Measurements from ENCODE around the gene CNOT6L.

Gene CNOT6L

DNA sequence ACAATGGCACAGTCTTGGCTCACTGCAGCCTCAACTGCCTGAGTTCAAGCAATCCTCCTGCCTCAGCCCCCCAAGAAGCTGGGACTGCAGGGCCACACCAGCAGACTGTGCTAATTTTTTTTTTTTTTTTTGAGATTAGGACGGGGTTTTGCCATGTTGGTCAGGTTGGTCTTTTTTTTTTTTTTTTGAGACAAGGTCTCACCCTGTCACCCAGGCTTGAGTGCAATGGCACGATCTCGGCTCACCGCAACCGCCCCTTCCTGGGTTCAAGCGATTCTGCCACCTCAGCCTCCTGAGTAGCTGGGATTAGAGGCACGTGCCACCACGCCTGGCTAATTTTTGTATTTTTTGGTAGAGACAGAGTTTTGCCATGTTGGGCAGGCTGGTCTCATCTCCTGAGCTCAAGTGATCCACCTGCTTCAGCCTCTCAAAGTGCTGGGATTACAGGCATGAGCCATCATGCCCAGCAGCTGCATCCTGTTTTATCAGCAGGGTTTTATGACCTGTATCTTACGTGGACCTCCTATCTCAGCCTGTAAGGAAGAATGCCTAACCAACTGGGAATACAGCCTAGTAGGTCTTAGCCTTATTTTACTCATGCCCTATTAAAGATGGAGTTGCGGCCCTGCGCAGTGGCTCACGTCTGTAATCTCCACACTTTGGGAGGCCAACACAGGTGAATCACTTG is 30.3 kb upstream of the CNOT6L start:
- Histone ChIP-seq H3K27ac (no peak overlapping the region), H3K9me3 (no peaks in the 10 kb centered on the region), H4K20me1 (no peaks in the 10 kb centered on the region), H3K4me1 (peaks cover 23% of the 10 kb centered on the region), H3K4me2 (no peak overlapping the region), H3K4me3 (no peak overlapping the region), H3K36me3 (no peaks in the 10 kb centered on the region), H3K27me3 (no peaks in the 10 kb centered on the region), H3K9ac (no peak overlapping the region)
- no peak for TF ChIP-seq Cebpa-rat (IDR thresholded peaks at IDR 0.05)

DNA sequence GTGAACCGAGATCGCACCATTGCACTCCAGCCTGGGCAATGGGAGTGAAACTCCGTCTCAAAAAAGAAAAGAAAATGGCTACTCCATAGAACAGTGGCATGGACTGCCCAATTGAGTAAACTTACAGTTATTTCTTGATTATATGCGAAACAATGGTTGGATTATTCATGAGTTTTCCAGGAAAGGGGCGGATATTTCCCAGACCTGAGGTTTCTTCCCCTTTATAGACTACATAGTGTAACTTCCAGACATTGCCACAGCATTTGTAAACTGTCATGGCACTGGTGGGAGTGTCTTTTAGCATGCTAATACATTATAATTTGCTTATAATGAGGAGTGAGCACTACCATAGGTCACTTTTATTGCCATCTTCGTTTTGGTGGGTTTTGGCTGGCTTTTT is 29.3 kb upstream of the CNOT6L start:
- Histone ChIP-seq H3K27ac (no peak overlapping the region), H3K36me3 (no peaks in the 10 kb centered on the region), H3K4me1 (peaks cover 14% of the 10 kb centered on the region), H3K9ac (no peak overlapping the region), H3K9me3 (no peaks in the 10 kb centered on the region), H4K20me1 (no peaks in the 10 kb centered on the region), H3K27me3 (no peaks in the 10 kb centered on the region), H3K4me2 (no peak overlapping the region), H3K4me3 (no peak overlapping the region)
- no peak for TF ChIP-seq Cebpa-rat (IDR thresholded peaks at IDR 0.05)

DNA sequence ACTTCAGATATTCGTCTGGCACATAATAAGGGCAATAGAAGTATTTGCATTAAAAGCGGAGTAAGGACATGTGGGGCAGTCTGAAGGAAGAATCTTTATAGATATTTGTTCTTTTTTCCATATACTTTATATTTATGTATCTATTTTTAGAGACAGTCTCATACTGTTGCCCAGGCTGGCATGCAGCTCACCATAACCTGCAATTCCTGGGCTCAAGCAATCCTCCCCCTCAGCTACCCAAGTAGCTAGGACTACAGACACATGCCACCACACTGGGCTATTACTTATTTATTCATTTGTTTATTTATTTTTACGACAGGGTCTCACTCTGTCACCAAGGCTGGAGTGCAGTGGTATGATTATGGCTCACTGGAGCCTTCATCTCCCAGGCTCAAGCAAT is 26.8 kb upstream of the CNOT6L start:
- Histone ChIP-seq H3K9me3 (no peaks in the 10 kb centered on the region), H3K36me3 (no peaks in the 10 kb centered on the region), H3K27me3 (no peaks in the 10 kb centered on the region), H3K27ac (no peak overlapping the region), H3K9ac (no peak overlapping the region), H3K4me3 (no peak overlapping the region), H3K4me1 (no peaks in the 10 kb centered on the region), H3K4me2 (no peak overlapping the region), H4K20me1 (no peaks in the 10 kb centered on the region)
- no peak for TF ChIP-seq Cebpa-rat (IDR thresholded peaks at IDR 0.05)

DNA sequence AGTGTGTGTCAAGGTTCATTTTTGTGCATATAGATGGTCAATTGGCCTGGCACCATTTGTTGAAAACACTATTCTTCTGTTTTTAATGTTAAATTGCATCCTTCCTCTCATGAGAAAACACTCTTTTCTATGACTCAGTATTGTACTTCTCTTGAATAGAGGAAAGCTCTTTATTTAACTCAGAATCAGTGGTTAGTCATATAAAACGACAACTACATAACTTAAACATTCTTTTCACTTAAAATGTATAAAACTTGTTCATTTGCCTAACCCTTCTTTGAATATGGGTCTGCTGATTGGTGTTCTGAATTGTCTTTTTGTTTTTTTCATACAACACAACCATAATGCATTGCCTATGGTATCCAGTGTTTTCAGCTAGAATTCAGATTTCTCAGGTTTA is 26.2 kb upstream of the CNOT6L start:
- H3K27ac ChIP-seq, result no peak overlapping the region
- H3K4me3 ChIP-seq, result no peak overlapping the region
- H3K36me3 ChIP-seq, result no peaks in the 10 kb centered on the region
- TF ChIP-seq Cebpa-rat (IDR thresholded peaks at IDR 0.05), result no peak
- no peaks in the 10 kb centered on the region for H3K9me3 ChIP-seq
- H3K9ac ChIP-seq, result no peak overlapping the region
- H3K4me2 ChIP-seq, result no peak overlapping the region
- H3K27me3 ChIP-seq, result no peaks in the 10 kb centered on the region
- H3K4me1 ChIP-seq, result no peaks in the 10 kb centered on the region
- no peaks in the 10 kb centered on the region for H4K20me1 ChIP-seq

DNA sequence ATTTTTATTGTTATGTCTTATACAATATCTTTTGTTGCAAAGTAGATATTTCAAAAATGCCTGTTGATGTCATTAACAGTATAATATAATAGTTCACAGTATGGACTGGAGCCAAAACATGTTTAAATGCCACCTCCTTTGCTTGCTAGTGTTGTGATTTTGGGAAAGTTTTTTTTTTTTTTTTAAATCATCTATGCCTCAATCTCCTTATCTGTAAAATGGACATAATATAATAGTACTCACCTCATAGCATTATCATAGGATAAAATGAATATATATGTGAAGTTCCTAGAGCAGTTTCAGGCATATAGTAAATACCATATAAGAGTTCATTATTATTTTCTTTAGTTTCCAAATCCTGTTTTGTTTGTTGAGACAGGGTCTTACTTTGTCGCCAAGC is 25.2 kb upstream of the CNOT6L start:
- Histone ChIP-seq H3K27ac (no peak overlapping the region), H3K4me1 (no peaks in the 10 kb centered on the region), H3K4me2 (no peak overlapping the region), H3K9me3 (no peaks in the 10 kb centered on the region), H3K36me3 (no peaks in the 10 kb centered on the region), H3K9ac (no peak overlapping the region), H3K27me3 (no peaks in the 10 kb centered on the region), H4K20me1 (no peaks in the 10 kb centered on the region), H3K4me3 (no peak overlapping the region)
- TF ChIP-seq Cebpa-rat (IDR thresholded peaks at IDR 0.05), result no peak

DNA sequence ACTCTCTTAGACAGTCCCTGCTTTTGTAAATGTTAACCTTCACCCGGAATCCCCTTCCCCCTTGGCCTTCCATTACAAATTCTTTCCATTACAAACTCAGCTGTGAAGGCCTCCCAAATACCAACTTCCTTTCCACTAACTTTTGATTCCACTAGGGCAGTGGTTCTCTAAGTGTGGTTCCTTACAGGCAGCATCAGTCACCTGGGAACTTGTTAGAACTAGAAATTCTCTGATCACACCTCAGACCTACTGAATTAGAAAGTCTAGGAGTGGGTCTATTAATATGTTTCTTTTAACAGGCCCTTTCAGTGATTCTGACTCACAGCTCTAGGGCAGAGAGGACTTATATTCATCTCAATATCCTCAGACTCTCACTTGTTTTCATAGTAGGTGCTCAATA is 24.5 kb upstream of the CNOT6L start:
- H3K36me3 ChIP-seq, result no peaks in the 10 kb centered on the region
- TF ChIP-seq Cebpa-rat (IDR thresholded peaks at IDR 0.05), result no peak
- H3K9me3 ChIP-seq, result no peaks in the 10 kb centered on the region
- no peaks in the 10 kb centered on the region for H4K20me1 ChIP-seq
- H3K9ac ChIP-seq, result no peak overlapping the region
- no peak overlapping the region for H3K4me2 ChIP-seq
- H3K27me3 ChIP-seq, result no peaks in the 10 kb centered on the region
- no peak overlapping the region for H3K27ac ChIP-seq
- H3K4me1 ChIP-seq, result no peaks in the 10 kb centered on the region
- H3K4me3 ChIP-seq, result no peak overlapping the region

DNA sequence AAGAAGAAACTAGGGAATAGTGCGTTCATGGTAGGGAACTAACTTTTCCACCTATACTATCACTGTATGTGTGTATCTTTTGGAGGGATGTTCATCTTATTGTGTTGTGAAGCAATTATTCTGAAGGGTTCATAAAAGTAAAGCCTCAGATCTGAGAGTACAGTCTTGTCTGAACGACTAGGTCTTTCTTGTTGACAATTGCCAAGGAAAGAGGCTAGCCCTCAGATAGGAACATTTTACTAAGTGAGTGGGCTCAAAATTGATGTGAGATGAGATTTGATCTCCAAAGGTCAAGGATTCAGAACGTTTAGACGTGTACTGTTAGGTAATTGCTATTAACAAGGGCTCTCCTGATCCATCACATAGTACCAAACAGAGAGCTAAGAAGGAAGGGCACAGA is 15.2 kb upstream of the CNOT6L start:
- no peak overlapping the region for H3K9ac ChIP-seq
- no peaks in the 10 kb centered on the region for H3K9me3 ChIP-seq
- H3K27ac ChIP-seq, result no peak overlapping the region
- no peaks in the 10 kb centered on the region for H3K4me1 ChIP-seq
- no peaks in the 10 kb centered on the region for H4K20me1 ChIP-seq
- H3K4me3 ChIP-seq, result no peak overlapping the region
- H3K36me3 ChIP-seq, result no peaks in the 10 kb centered on the region
- no peak for TF ChIP-seq Cebpa-rat (IDR thresholded peaks at IDR 0.05)
- no peaks in the 10 kb centered on the region for H3K27me3 ChIP-seq
- no peak overlapping the region for H3K4me2 ChIP-seq

DNA sequence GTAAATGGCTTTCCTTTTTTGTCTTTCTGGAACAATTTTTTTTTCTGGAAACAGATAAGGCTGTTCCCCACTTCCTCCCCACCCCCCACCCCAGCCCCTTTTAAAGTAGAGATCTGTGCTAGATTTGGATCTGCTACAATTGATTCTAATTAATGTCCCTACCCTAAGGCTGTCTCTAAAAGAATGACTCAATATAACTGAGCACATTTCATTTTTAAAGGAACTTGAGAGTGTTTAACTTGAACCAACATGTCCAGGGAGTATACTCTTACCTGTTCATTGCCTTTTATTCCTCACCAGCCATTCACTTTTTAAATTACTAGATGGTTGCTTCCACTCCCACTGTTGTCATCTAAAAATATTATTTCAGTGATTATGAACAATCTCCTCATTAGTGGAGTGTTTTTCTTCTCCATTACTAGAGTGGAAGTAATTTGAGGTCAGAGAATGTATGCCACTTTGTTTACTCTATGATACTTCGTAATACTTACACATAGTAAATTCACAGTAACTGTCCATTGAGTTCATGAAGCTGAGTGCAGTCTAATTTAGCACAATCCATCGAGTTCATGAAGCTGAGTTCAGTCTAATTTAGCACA is 14.1 kb upstream of the CNOT6L start:
- TF ChIP-seq Cebpa-rat (IDR thresholded peaks at IDR 0.05), result no peak

DNA sequence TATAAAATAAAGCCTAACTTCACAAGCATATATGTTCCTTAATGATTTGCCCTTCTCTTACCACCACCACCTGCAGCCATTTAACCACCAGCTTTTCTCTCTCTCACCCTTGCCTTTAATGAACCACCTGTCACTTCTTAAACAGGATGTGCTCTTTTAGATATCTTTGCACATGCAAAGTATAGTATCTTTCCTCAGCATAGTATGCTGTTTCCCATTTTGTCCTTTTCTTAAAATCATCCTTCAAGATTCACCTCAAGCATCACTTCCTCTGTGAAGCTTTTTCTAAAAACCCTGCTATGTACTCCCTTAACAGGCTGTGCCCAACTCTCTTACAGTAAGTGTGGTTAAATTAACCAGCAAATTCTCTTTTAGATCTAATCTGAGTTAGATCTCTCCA is 8.2 kb upstream of the CNOT6L start:
- no peak overlapping the region for H3K27ac ChIP-seq
- H3K9me3 ChIP-seq, result no peaks in the 10 kb centered on the region
- no peak overlapping the region for H3K4me2 ChIP-seq
- H3K36me3 ChIP-seq, result no peaks in the 10 kb centered on the region
- TF ChIP-seq Cebpa-rat (IDR thresholded peaks at IDR 0.05), result no peak
- H3K4me1 ChIP-seq, result peaks cover 3% of the 10 kb centered on the region; the same call in 1 of the 2 replicates
- H3K27me3 ChIP-seq, result no peaks in the 10 kb centered on the region
- no peak overlapping the region for H3K4me3 ChIP-seq
- H3K9ac ChIP-seq, result no peak overlapping the region
- H4K20me1 ChIP-seq, result no peaks in the 10 kb centered on the region

More for the DNA sequence above, 14.1 kb upstream of the CNOT6L start:
- no peaks in the 10 kb centered on the region for H3K9me3 ChIP-seq
- no peak overlapping the region for H3K27ac ChIP-seq
- H3K36me3 ChIP-seq, result no peaks in the 10 kb centered on the region
- H4K20me1 ChIP-seq, result no peaks in the 10 kb centered on the region
- no peaks in the 10 kb centered on the region for H3K4me1 ChIP-seq
- H3K4me2 ChIP-seq, result no peak overlapping the region
- no peaks in the 10 kb centered on the region for H3K27me3 ChIP-seq
- no peak overlapping the region for H3K9ac ChIP-seq
- no peak overlapping the region for H3K4me3 ChIP-seq

DNA sequence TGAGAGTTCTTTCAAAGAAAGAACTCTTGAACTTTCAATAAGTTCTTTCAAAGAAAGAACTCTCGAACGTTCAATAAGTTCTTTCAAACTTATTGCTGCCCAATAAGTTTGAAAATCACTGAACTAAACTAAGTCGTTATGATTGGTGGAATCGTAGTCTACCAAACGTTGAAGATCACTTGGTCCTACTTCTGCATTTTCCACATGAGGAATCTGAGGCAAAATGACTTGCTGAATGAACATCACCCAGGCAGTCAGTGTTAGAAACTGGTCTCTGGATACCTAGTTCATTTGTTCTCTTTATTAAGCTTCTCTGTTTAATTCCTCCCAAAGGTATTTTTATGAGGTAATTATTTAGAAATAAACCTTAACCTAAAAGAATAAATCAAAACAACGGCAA is 7.1 kb upstream of the CNOT6L start:
- no peak overlapping the region for H3K4me3 ChIP-seq

More for the DNA sequence above, 7.1 kb upstream of the CNOT6L start:
- Histone ChIP-seq H3K9me3 (no peaks in the 10 kb centered on the region), H3K4me1 (peaks cover 14% of the 10 kb centered on the region), H3K27ac (no peak overlapping the region), H3K9ac (no peak overlapping the region), H3K27me3 (no peaks in the 10 kb centered on the region), H3K36me3 (no peaks in the 10 kb centered on the region), H4K20me1 (no peaks in the 10 kb centered on the region), H3K4me2 (no peak overlapping the region)
- TF ChIP-seq Cebpa-rat (IDR thresholded peaks at IDR 0.05), result no peak

Measured in BLaER1 (cell line).